Measurements from ENCODE around the gene MAP4K4. TPM values are rescaled to one million over a fixed set of nuclear protein-coding genes. Genes with fewer than 3 reads are reported as not detected.

MAP4K4 gene
- total and polyA plus RNA-seq, 2 of the 13 experiments (the other 11 are each of a cell fraction or from before 2014, with no cell fraction given), result 105 to 264 TPM

DNA sequence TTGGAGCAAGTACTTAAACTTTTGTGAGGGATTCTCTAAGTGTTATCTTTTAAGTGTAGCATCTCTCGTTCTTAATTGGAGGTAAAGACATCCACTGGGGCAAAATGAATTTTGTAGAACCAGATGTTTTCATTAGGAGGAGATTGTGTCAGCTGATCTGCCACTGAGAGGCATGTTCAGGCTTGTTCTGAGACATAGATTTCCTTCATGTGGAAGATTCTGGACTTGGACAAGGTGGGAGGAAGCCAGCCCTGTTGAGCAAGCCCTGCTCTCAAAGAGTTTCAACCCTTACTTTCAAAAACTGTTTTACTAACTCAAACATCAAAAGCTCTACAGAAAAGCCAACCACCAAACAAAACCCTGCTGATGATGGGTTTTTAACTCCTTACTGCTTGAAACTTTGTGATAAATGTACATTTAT, 6.5 kb downstream of the MAP4K4 start (continued):
- TF ChIP-seq, protein P1, sequence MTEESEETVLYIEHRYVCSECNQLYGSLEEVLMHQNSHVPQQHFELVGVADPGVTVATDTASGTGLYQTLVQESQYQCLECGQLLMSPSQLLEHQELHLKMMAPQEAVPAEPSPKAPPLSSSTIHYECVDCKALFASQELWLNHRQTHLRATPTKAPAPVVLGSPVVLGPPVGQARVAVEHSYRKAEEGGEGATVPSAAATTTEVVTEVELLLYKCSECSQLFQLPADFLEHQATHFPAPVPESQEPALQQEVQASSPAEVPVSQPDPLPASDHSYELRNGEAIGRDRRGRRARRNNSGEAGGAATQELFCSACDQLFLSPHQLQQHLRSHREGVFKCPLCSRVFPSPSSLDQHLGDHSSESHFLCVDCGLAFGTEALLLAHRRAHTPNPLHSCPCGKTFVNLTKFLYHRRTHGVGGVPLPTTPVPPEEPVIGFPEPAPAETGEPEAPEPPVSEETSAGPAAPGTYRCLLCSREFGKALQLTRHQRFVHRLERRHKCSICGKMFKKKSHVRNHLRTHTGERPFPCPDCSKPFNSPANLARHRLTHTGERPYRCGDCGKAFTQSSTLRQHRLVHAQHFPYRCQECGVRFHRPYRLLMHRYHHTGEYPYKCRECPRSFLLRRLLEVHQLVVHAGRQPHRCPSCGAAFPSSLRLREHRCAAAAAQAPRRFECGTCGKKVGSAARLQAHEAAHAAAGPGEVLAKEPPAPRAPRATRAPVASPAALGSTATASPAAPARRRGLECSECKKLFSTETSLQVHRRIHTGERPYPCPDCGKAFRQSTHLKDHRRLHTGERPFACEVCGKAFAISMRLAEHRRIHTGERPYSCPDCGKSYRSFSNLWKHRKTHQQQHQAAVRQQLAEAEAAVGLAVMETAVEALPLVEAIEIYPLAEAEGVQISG (CRISPR knock-in tag; IDR thresholded peaks at IDR 0.05), result 0 out of 2 replicates have a peak, but pooled peaks have one; percentile 8
- TF ChIP-seq ZNF331 (CRISPR knock-in tag; IDR thresholded peaks at IDR 0.05), result 0 out of 2 replicates have a peak, but pooled peaks have one; percentile 35
- no peak for TF ChIP-seq ZFYVE20 (CRISPR knock-in tag; IDR thresholded peaks at IDR 0.05; ENCODE audit: borderline replicate concordance, low read depth)
- TF ChIP-seq, protein P2, sequence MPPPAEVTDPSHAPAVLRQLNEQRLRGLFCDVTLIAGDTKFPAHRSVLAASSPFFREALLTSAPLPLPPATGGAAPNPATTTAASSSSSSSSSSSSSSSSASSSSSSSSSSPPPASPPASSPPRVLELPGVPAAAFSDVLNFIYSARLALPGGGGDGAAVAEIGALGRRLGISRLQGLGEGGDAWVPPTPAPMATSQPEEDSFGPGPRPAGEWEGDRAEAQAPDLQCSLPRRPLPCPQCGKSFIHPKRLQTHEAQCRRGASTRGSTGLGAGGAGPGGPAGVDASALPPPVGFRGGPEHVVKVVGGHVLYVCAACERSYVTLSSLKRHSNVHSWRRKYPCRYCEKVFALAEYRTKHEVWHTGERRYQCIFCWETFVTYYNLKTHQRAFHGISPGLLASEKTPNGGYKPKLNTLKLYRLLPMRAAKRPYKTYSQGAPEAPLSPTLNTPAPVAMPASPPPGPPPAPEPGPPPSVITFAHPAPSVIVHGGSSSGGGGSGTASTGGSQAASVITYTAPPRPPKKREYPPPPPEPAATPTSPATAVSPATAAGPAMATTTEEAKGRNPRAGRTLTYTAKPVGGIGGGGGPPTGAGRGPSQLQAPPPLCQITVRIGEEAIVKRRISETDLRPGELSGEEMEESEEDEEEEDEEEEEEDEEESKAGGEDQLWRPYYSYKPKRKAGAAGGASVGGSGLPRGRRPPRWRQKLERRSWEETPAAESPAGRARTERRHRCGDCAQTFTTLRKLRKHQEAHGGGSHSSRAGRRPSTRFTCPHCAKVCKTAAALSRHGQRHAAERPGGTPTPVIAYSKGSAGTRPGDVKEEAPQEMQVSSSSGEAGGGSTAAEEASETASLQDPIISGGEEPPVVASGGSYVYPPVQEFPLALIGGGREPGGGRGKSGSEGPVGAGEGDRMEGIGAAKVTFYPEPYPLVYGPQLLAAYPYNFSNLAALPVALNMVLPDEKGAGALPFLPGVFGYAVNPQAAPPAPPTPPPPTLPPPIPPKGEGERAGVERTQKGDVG (CRISPR knock-in tag; IDR thresholded peaks at IDR 0.05; ENCODE audit: borderline replicate concordance), result no peak
- TF ChIP-seq MYNN (CRISPR knock-in tag; IDR thresholded peaks at IDR 0.05; ENCODE audit: low read depth), result no peak
- TF ChIP-seq ZNF746 (CRISPR knock-in tag; IDR thresholded peaks at IDR 0.05), result no peak
- TF ChIP-seq GATAD2A (CRISPR knock-in tag; IDR thresholded peaks at IDR 0.05), result peak; percentile 46; the same call in 1 of the 2 replicates
- TF ChIP-seq ZNF501 (CRISPR knock-in tag; IDR thresholded peaks at IDR 0.05), result no peak
- TF ChIP-seq ZMYM2 (CRISPR knock-in tag; IDR thresholded peaks at IDR 0.05), result no peak
- TF ChIP-seq, protein P3, sequence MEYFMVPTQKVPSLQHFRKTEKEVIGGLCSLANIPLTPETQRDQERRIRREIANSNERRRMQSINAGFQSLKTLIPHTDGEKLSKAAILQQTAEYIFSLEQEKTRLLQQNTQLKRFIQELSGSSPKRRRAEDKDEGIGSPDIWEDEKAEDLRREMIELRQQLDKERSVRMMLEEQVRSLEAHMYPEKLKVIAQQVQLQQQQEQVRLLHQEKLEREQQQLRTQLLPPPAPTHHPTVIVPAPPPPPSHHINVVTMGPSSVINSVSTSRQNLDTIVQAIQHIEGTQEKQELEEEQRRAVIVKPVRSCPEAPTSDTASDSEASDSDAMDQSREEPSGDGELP (IDR thresholded peaks at IDR 0.05; ENCODE audit: borderline replicate concordance, low read depth), result peak; percentile 71; the same call in 1 of the 2 replicates
- TF ChIP-seq TMF1 (CRISPR knock-in tag; IDR thresholded peaks at IDR 0.05; ENCODE audit: low read depth), result no peak
- no peak for TF ChIP-seq RAD21 (CRISPR knock-in tag; IDR thresholded peaks at IDR 0.05)
- no peak for TF ChIP-seq KLF6 (CRISPR knock-in tag; IDR thresholded peaks at IDR 0.05)
- TF ChIP-seq, protein P4, sequence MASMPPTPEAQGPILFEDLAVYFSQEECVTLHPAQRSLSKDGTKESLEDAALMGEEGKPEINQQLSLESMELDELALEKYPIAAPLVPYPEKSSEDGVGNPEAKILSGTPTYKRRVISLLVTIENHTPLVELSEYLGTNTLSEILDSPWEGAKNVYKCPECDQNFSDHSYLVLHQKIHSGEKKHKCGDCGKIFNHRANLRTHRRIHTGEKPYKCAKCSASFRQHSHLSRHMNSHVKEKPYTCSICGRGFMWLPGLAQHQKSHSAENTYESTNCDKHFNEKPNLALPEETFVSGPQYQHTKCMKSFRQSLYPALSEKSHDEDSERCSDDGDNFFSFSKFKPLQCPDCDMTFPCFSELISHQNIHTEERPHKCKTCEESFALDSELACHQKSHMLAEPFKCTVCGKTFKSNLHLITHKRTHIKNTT (CRISPR knock-in tag; IDR thresholded peaks at IDR 0.05), result no peak
